Panc1 (cell line): ENCODE results near the gene LCOR.

Experiments used
- CTCF ChIP-seq: fragments of 450-650 bp; IDR thresholded peaks from 2 replicates; pipeline ENCODE4 v1.5.1; 2017; ENCODE audit warnings: mild to moderate bottlenecking
- POLR2AphosphoS5 ChIP-seq: IDR thresholded peaks from 2 replicates; pipeline ENCODE4 v1.6.1; 2012; ENCODE audit warnings: mild to moderate bottlenecking, low read depth, low read length, moderate library complexity

DNA sequence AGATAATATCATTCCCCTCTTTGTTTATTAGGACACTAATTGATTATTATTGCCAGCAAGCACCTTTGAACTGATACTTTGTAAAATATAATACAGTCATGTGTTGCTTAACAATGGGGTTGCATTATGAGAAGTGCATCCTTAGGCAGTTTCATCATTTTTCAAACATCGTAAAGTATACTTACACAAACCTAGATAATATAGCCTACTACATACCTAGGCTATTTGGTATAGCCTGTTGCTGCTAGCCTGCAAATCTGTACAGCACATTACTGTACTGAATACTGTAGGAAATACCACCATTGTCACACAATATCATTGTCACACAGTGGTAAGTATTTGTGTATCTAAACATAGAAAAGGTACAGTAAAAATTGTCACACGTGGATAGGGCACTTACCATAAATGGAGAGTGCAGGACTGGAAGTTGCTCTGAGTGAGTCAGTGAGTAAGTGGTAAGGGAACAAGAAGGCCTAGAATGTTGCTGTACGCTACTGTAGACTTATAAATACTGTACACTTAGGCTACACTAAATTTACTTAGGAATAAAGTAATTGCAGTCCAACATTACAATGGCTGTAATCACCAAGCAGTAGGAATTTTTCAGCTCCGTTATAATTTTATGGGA is 70.7 kb downstream of the LCOR start:
- TF ChIP-seq CTCF = no peak
- no peak for TF ChIP-seq POLR2AphosphoS5
